ENCODE data around the gene CAMK1G. TPM values are rescaled to one million over a fixed set of nuclear protein-coding genes. Genes with fewer than 3 reads are reported as not detected.

CAMK1G gene
- total and polyA plus RNA-seq, 2 donors = 0.14 to 0.27 TPM

- Histone ChIP-seq H3K4me1 (ENCODE audit: control insufficient read depth in 2 of 2, insufficient read depth in 2 of 2, low read length in 2 of 2) (peaks cover 0 to 2% of the 10 kb centered on the region in 2 donors), H3K9me3 (ENCODE audit: control insufficient read depth in 2 of 2, insufficient read depth in 1 of 2, low read length in 1 of 2) (no peaks in the 10 kb centered on the region), H3K27me3 (ENCODE audit: control insufficient read depth in 2 of 2, insufficient read depth in 1 of 2, low read length in 1 of 2) (peaks cover 17 to 31% of the 10 kb centered on the region in 2 donors), H3K4me3 (ENCODE audit: low read length in 2 of 2) (no peak overlapping the region), H3K36me3 (ENCODE audit: control insufficient read depth in 2 of 2, insufficient read depth in 2 of 2, low read length in 1 of 2) (no peaks in the 10 kb centered on the region), H3K27ac (ENCODE audit: low read depth in 1 of 2, low read length in 1 of 2) (no peak overlapping the region)
- WGBS = 93% methylated on average over 6 of the region's 6 CpGs
- no peak for DNase-seq (ENCODE audit: low read depth in 6 of 9, low spot score in 9 of 9)
These were observed 6.3 kb downstream of the CAMK1G start for GRCh38 chr1:209589863-209590262.

DNA sequence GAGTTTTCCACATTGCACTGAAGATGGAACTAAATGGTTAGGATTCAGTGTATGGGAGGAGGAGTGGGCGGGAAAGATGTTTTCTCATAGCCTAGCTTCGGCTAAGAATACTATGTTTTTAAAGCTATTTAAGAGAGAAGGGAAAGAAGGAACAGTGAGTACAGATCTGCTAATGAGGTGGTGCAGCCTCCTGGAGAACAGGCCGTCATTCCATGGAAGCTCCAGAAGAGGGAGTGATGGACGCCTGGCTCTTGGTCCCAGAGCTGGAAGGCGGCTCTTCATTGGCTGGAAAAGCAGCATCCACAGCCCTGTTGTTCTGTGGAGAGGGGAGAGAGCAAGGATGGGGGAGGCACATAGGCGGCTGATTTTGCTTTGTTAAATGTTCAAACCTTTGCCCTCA is 6.9 kb downstream of the CAMK1G start:
- Histone ChIP-seq H3K4me3 (ENCODE audit: low read length in 2 of 2) (no peak overlapping the region), H3K27ac (ENCODE audit: low read depth in 1 of 2, low read length in 1 of 2) (no peak overlapping the region), H3K36me3 (ENCODE audit: control insufficient read depth in 2 of 2, insufficient read depth in 2 of 2, low read length in 1 of 2) (no peaks in the 10 kb centered on the region), H3K4me1 (ENCODE audit: control insufficient read depth in 2 of 2, insufficient read depth in 2 of 2, low read length in 2 of 2) (peaks cover 0 to 2% of the 10 kb centered on the region in 2 donors), H3K27me3 (ENCODE audit: control insufficient read depth in 2 of 2, insufficient read depth in 1 of 2, low read length in 1 of 2) (peaks cover 11 to 26% of the 10 kb centered on the region in 2 donors), H3K9me3 (ENCODE audit: control insufficient read depth in 2 of 2, insufficient read depth in 1 of 2, low read length in 1 of 2) (no peaks in the 10 kb centered on the region)
- no peak for DNase-seq (ENCODE audit: low read depth in 6 of 9, low spot score in 9 of 9)
- 77% methylated on average over 6 of the region's 6 CpGs for WGBS

DNA sequence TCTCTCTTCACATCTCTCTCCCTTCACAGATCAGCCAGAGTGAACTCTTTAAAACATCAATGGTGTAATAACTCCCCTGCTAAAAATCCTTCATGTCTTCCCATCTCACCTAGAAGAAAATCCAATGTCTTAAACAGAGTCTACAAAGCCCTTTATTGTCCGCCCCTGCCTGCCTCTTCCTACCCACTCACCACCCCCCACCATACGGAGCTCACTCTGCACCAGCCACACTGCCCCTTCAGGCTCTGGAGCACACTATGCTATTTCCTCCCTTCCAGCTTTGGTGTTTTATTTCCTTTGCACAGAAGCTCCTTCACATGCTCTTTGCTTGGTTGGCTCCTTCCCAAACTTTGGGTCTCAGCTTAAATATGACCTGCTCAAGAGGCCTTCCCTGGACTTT is 10.2 kb downstream of the CAMK1G start:
- WGBS = 58% methylated on average over 2 of the region's 2 CpGs
- Histone ChIP-seq H3K9me3 (ENCODE audit: control insufficient read depth in 2 of 2, insufficient read depth in 1 of 2, low read length in 1 of 2) (no peaks in the 10 kb centered on the region), H3K36me3 (ENCODE audit: control insufficient read depth in 2 of 2, insufficient read depth in 2 of 2, low read length in 1 of 2) (no peaks in the 10 kb centered on the region), H3K4me3 (ENCODE audit: low read length in 2 of 2) (no peak overlapping the region), H3K27me3 (ENCODE audit: control insufficient read depth in 2 of 2, insufficient read depth in 1 of 2, low read length in 1 of 2) (peaks cover 0 to 10% of the 10 kb centered on the region in 2 donors), H3K27ac (ENCODE audit: low read depth in 1 of 2, low read length in 1 of 2) (no peak overlapping the region), H3K4me1 (ENCODE audit: control insufficient read depth in 2 of 2, insufficient read depth in 2 of 2, low read length in 2 of 2) (no peaks in the 10 kb centered on the region)
- DNase-seq (ENCODE audit: low read depth in 6 of 9, low spot score in 9 of 9) = no peak

DNA sequence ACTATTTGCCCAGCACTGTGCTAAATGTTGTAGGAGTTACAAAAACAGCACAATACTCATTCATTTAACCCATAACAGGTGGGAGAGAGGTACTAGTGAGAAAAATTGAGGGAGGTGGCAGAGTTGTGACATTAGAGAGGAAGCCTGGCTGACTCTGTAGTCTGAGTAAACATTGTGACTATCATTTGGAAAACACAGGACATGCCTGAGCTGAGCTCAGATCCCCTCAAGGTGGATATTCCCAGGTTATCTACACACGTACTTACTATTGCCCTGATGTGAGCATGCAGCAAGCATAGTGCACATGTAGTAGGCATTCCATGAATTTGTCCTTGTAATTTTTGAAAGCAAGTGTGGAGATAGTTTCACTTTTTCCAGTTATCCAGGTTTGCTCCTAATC is 10.9 kb downstream of the CAMK1G start:
- DNase-seq (ENCODE audit: low read depth in 6 of 9, low spot score in 9 of 9) = no peak
- Histone ChIP-seq H3K36me3 (ENCODE audit: control insufficient read depth in 2 of 2, insufficient read depth in 2 of 2, low read length in 1 of 2) (no peaks in the 10 kb centered on the region), H3K4me3 (ENCODE audit: low read length in 2 of 2) (no peak overlapping the region), H3K27me3 (ENCODE audit: control insufficient read depth in 2 of 2, insufficient read depth in 1 of 2, low read length in 1 of 2) (peaks cover 0 to 9% of the 10 kb centered on the region in 2 donors), H3K27ac (ENCODE audit: low read depth in 1 of 2, low read length in 1 of 2) (no peak overlapping the region), H3K4me1 (ENCODE audit: control insufficient read depth in 2 of 2, insufficient read depth in 2 of 2, low read length in 2 of 2) (no peaks in the 10 kb centered on the region), H3K9me3 (ENCODE audit: control insufficient read depth in 2 of 2, insufficient read depth in 1 of 2, low read length in 1 of 2) (no peaks in the 10 kb centered on the region)
- WGBS = 98% methylated on average over 1 of the region's 1 CpG

DNA sequence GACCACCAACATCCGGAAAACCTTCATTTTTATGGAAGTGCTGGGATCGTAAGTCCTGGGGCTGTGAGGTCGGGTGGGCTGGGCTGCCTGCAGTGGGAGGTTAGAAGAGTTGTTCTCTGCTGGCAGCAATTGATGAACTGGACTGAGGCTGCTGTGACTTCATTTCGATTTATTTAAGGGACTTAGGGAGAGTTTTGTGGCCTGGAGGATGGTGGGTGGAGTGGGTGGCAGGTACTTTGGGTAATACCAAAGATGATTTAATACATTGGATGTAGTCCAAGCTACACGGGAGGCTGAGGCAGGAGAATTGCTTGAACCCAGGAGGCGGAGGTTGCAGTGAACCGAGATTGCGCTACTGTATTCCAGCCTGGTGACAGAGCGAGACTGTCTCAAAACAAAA is 11.5 kb downstream of the CAMK1G start:
- 90% methylated on average over 9 of the region's 9 CpGs for WGBS
- no peaks in the 10 kb centered on the region for H3K4me1 ChIP-seq (ENCODE audit: control insufficient read depth in 2 of 2, insufficient read depth in 2 of 2, low read length in 2 of 2)
- no peak overlapping the region for H3K27ac ChIP-seq (ENCODE audit: low read depth in 1 of 2, low read length in 1 of 2)
- H3K9me3 ChIP-seq (ENCODE audit: control insufficient read depth in 2 of 2, insufficient read depth in 1 of 2, low read length in 1 of 2) = no peaks in the 10 kb centered on the region
- H3K36me3 ChIP-seq (ENCODE audit: control insufficient read depth in 2 of 2, insufficient read depth in 2 of 2, low read length in 1 of 2) = no peaks in the 10 kb centered on the region
- H3K4me3 ChIP-seq (ENCODE audit: low read length in 2 of 2) = no peak overlapping the region
- H3K27me3 ChIP-seq (ENCODE audit: control insufficient read depth in 2 of 2, insufficient read depth in 1 of 2, low read length in 1 of 2) = peaks cover 0 to 7% of the 10 kb centered on the region in 2 donors
- DNase-seq (ENCODE audit: low read depth in 6 of 9, low spot score in 9 of 9) = no peak

DNA sequence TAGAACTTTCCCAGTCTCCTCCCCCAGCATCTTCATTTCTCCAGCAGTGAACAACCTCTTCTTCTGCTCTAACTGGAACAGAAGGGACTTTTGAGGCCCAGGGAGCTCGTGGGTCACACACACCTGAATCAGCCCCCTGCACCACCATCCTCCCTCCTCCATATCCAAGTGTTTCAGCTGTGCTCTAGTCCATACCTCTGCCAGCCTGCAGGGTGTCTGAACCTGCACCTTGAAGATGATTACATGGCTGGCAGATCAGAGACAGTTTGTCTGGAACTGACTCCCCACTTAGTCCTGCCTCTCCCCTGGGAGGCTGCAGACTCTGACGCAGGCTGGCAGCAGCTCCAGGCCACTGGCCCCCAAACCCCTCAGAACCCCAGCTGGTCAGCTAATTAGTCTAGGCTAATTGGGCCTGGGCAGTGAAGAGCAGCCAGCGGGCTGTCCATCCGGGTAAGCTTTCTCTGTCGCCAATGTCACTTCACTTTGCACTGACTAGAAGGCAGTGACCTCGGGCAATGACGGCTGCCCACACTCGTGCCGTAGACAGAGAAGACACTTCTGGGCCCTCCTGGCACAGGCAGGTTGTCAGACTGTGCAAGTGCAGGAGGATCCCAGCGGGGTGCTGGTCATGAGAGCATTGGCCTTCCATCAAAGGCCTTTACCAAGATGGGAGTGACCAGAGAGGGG is 12.2 kb downstream of the CAMK1G start:
- DNase-seq (ENCODE audit: low read depth in 6 of 9, low spot score in 9 of 9) = no peak

GRCh38 chr1:209597499-209597898 is 14.0 kb downstream of the CAMK1G start:
- Histone ChIP-seq H3K4me3 (ENCODE audit: low read length in 2 of 2) (no peak overlapping the region), H3K27ac (ENCODE audit: low read depth in 1 of 2, low read length in 1 of 2) (no peak overlapping the region), H3K9me3 (ENCODE audit: control insufficient read depth in 2 of 2, insufficient read depth in 1 of 2, low read length in 1 of 2) (no peaks in the 10 kb centered on the region), H3K4me1 (ENCODE audit: control insufficient read depth in 2 of 2, insufficient read depth in 2 of 2, low read length in 2 of 2) (no peaks in the 10 kb centered on the region), H3K36me3 (ENCODE audit: control insufficient read depth in 2 of 2, insufficient read depth in 2 of 2, low read length in 1 of 2) (no peaks in the 10 kb centered on the region), H3K27me3 (ENCODE audit: control insufficient read depth in 2 of 2, insufficient read depth in 1 of 2, low read length in 1 of 2) (peaks cover 0 to 2% of the 10 kb centered on the region in 2 donors)
- 80% methylated on average over 2 of the region's 2 CpGs for WGBS
- DNase-seq (ENCODE audit: low read depth in 6 of 9, low spot score in 9 of 9) = no peak

More for the DNA sequence above, 12.2 kb downstream of the CAMK1G start:
- peaks cover 0 to 4% of the 10 kb centered on the region in 2 donors for H3K27me3 ChIP-seq (ENCODE audit: control insufficient read depth in 2 of 2, insufficient read depth in 1 of 2, low read length in 1 of 2)
- H3K36me3 ChIP-seq (ENCODE audit: control insufficient read depth in 2 of 2, insufficient read depth in 2 of 2, low read length in 1 of 2) = no peaks in the 10 kb centered on the region
- H3K4me1 ChIP-seq (ENCODE audit: control insufficient read depth in 2 of 2, insufficient read depth in 2 of 2, low read length in 2 of 2) = no peaks in the 10 kb centered on the region
- WGBS = 93% methylated on average over 10 of the region's 10 CpGs
- no peak overlapping the region for H3K27ac ChIP-seq (ENCODE audit: low read depth in 1 of 2, low read length in 1 of 2)
- H3K4me3 ChIP-seq (ENCODE audit: low read length in 2 of 2) = no peak overlapping the region
- H3K9me3 ChIP-seq (ENCODE audit: control insufficient read depth in 2 of 2, insufficient read depth in 1 of 2, low read length in 1 of 2) = no peaks in the 10 kb centered on the region

GRCh38 chr1:209598227-209598626 is 14.7 kb downstream of the CAMK1G start:
- no peak for DNase-seq (ENCODE audit: low read depth in 6 of 9, low spot score in 9 of 9)
- 93% methylated on average over 1 of the region's 1 CpG for WGBS
- Histone ChIP-seq H3K27me3 (ENCODE audit: control insufficient read depth in 2 of 2, insufficient read depth in 1 of 2, low read length in 1 of 2) (peaks cover 0 to 2% of the 10 kb centered on the region in 2 donors), H3K4me1 (ENCODE audit: control insufficient read depth in 2 of 2, insufficient read depth in 2 of 2, low read length in 2 of 2) (no peaks in the 10 kb centered on the region), H3K27ac (ENCODE audit: low read depth in 1 of 2, low read length in 1 of 2) (no peak overlapping the region), H3K36me3 (ENCODE audit: control insufficient read depth in 2 of 2, insufficient read depth in 2 of 2, low read length in 1 of 2) (no peaks in the 10 kb centered on the region), H3K4me3 (ENCODE audit: low read length in 2 of 2) (no peak overlapping the region), H3K9me3 (ENCODE audit: control insufficient read depth in 2 of 2, insufficient read depth in 1 of 2, low read length in 1 of 2) (no peaks in the 10 kb centered on the region)

DNA sequence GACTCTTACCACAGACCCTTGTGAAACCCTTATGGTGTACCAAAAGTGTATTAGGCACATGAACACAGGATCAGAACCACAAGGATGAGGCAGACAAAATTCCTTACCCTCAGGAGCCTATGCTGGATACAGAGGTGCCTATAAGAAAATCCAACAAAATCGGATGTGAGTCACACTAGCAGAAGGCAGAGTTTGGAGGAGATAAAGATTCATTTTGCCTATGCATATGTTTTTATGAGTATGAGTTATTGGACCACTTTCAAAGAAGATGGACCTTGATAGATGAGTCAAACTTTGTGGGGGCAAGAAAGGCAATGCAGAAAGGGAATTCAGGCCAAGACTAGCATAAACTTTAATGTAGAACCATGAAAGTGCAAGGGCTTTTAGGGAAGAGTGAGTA is 17.0 kb downstream of the CAMK1G start:
- H3K27ac ChIP-seq (ENCODE audit: low read depth in 1 of 2, low read length in 1 of 2) = no peak overlapping the region
- no peaks in the 10 kb centered on the region for H3K4me1 ChIP-seq (ENCODE audit: control insufficient read depth in 2 of 2, insufficient read depth in 2 of 2, low read length in 2 of 2)
- H3K4me3 ChIP-seq (ENCODE audit: low read length in 2 of 2) = no peak overlapping the region
- DNase-seq (ENCODE audit: low read depth in 6 of 9, low spot score in 9 of 9) = no peak
- no peaks in the 10 kb centered on the region for H3K9me3 ChIP-seq (ENCODE audit: control insufficient read depth in 2 of 2, insufficient read depth in 1 of 2, low read length in 1 of 2)
- no peaks in the 10 kb centered on the region for H3K36me3 ChIP-seq (ENCODE audit: control insufficient read depth in 2 of 2, insufficient read depth in 2 of 2, low read length in 1 of 2)
- H3K27me3 ChIP-seq (ENCODE audit: control insufficient read depth in 2 of 2, insufficient read depth in 1 of 2, low read length in 1 of 2) = peaks cover 0 to under 1% of the 10 kb centered on the region in 2 donors
- WGBS = 95% methylated on average over 1 of the region's 1 CpG

Data from thymus (tissue), 11 donors.